Activated CD8-positive, alpha-beta T cell treated with anti-CD3 and anti-CD28 coated beads for 36 hours (primary cell): Measurements from ENCODE around the gene COL15A1. TPM values are rescaled to one million over a fixed set of nuclear protein-coding genes. Genes with fewer than 3 reads are reported as not detected.

ENCODE experiments used
- ATAC-seq: fragments of 200-7000 bp; cut with Tn5 transposase; one replicate; pipeline ENCODE4 v1.10.0; 2021; ENCODE audit warnings: mild to moderate bottlenecking, moderate library complexity
- CTCF ChIA-PET: fragments of 350-600 bp; sonication (Branson Sonifier 250); formaldehyde crosslinking; loops from one replicate; lab custom pipeline; 2021; ENCODE audit warnings: antibody characterized with exemption; lab: Charles Lee
- POLR2A ChIA-PET: fragments of 350-600 bp; sonication (Branson Sonifier 250); formaldehyde crosslinking; loops from one replicate; lab custom pipeline; 2021; ENCODE audit warnings: antibody characterized with exemption; lab: Charles Lee
- DNase-seq: peaks from one replicate; pipeline ENCODE4 v3.0.0-alpha.2; 2020
- H3K27ac Mint-ChIP-seq: one replicate; pipeline ENCODE4 v1.8.0; 2021; ENCODE audit warnings: mild to moderate bottlenecking, mixed read lengths
- H3K27me3 Mint-ChIP-seq: one replicate; pipeline ENCODE4 v1.8.0; 2021; ENCODE audit warnings: mixed read lengths
- H3K36me3 Mint-ChIP-seq: one replicate; pipeline ENCODE4 v1.8.0; 2021; ENCODE audit warnings: low read depth, mixed read lengths
- H3K4me1 Mint-ChIP-seq: one replicate; pipeline ENCODE4 v1.8.0; 2021; ENCODE audit warnings: low read depth, mixed read lengths
- H3K4me3 Mint-ChIP-seq: one replicate; pipeline ENCODE4 v1.8.0; 2021; ENCODE audit warnings: mild to moderate bottlenecking, moderate library complexity, mixed read lengths
- H3K9me3 Mint-ChIP-seq: one replicate; pipeline ENCODE4 v1.8.0; 2021; ENCODE audit warnings: mixed read lengths
- CTCF ChIP-seq: fragments of 200-600 bp; IDR thresholded peaks from one replicate; pipeline ENCODE4 v1.8.0; 2022; ENCODE audit warnings: antibody characterized with exemption, mild to moderate bottlenecking
- intact Hi-C: fragments of 100-400 bp; cut with micrococcal nuclease; formaldehyde crosslinking; loops from one replicate; pipeline ENCODE4 v1.10.0; 2022
- total RNA-seq, 2 experiments: library from RNA; stranded (reverse); gene quantifications; one replicate each; pipeline ENCODE4 v1.2.3, GENCODE V29; 2021

The COL15A1 gene
- total RNA-seq, 2 experiments from 2014 or later: 0.07 TPM; not detected in 1

- H3K4me3 Mint-ChIP-seq: no peak overlapping the region
- TF ChIP-seq CTCF: no peak
- H3K27me3 Mint-ChIP-seq: peaks cover 30% of the 10 kb centered on the region
- H3K9me3 Mint-ChIP-seq: no peaks in the 10 kb centered on the region
- H3K27ac Mint-ChIP-seq: no peak overlapping the region
- no peaks in the 10 kb centered on the region for H3K36me3 Mint-ChIP-seq
- DNase-seq: no peak
- no peak for ATAC-seq
- POLR2A ChIA-PET: no interaction called here
- CTCF ChIA-PET: no interaction called here
- intact Hi-C loops: no loop called here
- H3K4me1 Mint-ChIP-seq: peaks cover 3% of the 10 kb centered on the region
These were observed 5.9 kb downstream of the COL15A1 start for GRCh38 chr9:98949565-98949964.

- intact Hi-C loops: no loop called here
- H3K27ac Mint-ChIP-seq: no peak overlapping the region
- H3K9me3 Mint-ChIP-seq: no peaks in the 10 kb centered on the region
- peaks cover 24% of the 10 kb centered on the region for H3K27me3 Mint-ChIP-seq
- ChIA-PET POLR2A (no interaction called here), CTCF (no interaction called here)
- no peak overlapping the region for H3K4me3 Mint-ChIP-seq
- ATAC-seq (no peak), DNase-seq (no peak)
- no peak for TF ChIP-seq CTCF
- H3K4me1 Mint-ChIP-seq: no peaks in the 10 kb centered on the region
- no peaks in the 10 kb centered on the region for H3K36me3 Mint-ChIP-seq
These were observed 6.6 kb downstream of the COL15A1 start for GRCh38 chr9:98950262-98950661.

- Mint-ChIP-seq H3K4me1 (no peaks in the 10 kb centered on the region), H3K4me3 (no peak overlapping the region), H3K27me3 (peaks cover 13% of the 10 kb centered on the region), H3K27ac (no peak overlapping the region), H3K9me3 (peaks cover under 1% of the 10 kb centered on the region), H3K36me3 (no peaks in the 10 kb centered on the region)
- POLR2A ChIA-PET: no interaction called here
- ATAC-seq (no peak), DNase-seq (no peak)
- CTCF ChIA-PET: no interaction called here
- intact Hi-C loops: no loop called here
- no peak for TF ChIP-seq CTCF
These were observed 8.3 kb downstream of the COL15A1 start for GRCh38 chr9:98951967-98952366.

GRCh38 chr9:98953581-98954243 is 10.0 kb downstream of the COL15A1 start:
- Mint-ChIP-seq H3K4me3 (no peak overlapping the region), H3K27me3 (peaks cover 14% of the 10 kb centered on the region), H3K9me3 (peaks cover 2% of the 10 kb centered on the region), H3K36me3 (no peaks in the 10 kb centered on the region), H3K4me1 (no peaks in the 10 kb centered on the region), H3K27ac (no peak overlapping the region)
- intact Hi-C loops: no loop called here
- DNase-seq (no peak), ATAC-seq (no peak)
- POLR2A ChIA-PET: no interaction called here
- TF ChIP-seq CTCF: no peak
- CTCF ChIA-PET: no interaction called here

GRCh38 chr9:98954244-98954610 is 10.5 kb downstream of the COL15A1 start:
- no peak for ATAC-seq
- ChIA-PET POLR2A (no interaction called here), CTCF (no interaction called here)
- no peaks in the 10 kb centered on the region for H3K36me3 Mint-ChIP-seq
- no peaks in the 10 kb centered on the region for H3K4me1 Mint-ChIP-seq
- H3K27me3 Mint-ChIP-seq: peaks cover 14% of the 10 kb centered on the region
- intact Hi-C loops: no loop called here
- TF ChIP-seq CTCF: no peak
- peaks cover 2% of the 10 kb centered on the region for H3K9me3 Mint-ChIP-seq
- no peak overlapping the region for H3K27ac Mint-ChIP-seq
- H3K4me3 Mint-ChIP-seq: no peak overlapping the region
- no peak for DNase-seq
